Measurements from ENCODE around the gene PRRG1. TPM values are rescaled to one million over a fixed set of nuclear protein-coding genes. Genes with fewer than 3 reads are reported as not detected.
"Not testable (repeated sequence)": the region's sequence is repeated elsewhere in the genome, so short reads cannot be mapped to it uniquely, and the experiment has no call there.

Gene PRRG1
- total RNA-seq, 1 donor from 2014 or later: 28.1 TPM

DNA sequence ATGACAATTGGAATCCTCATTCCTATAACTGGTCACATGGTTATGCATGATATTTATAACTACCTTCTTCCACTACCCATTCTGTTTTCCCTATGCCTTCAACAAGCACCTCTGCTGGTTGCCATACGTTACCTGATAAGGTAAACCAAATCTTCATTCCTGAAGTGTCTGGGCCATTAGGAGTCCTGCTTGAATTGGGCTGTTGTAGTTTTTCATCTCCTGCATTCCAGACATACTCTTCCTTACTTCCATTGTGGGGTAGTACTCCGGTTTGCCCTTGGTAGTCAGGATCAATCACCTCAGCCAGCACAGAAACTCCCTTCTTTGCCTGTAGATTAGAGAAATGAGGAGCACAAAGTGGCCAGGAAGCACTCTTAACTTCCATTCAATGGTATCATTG is 113.2 kb downstream of the PRRG1 start:
- TF ChIP-seq, protein P1, sequence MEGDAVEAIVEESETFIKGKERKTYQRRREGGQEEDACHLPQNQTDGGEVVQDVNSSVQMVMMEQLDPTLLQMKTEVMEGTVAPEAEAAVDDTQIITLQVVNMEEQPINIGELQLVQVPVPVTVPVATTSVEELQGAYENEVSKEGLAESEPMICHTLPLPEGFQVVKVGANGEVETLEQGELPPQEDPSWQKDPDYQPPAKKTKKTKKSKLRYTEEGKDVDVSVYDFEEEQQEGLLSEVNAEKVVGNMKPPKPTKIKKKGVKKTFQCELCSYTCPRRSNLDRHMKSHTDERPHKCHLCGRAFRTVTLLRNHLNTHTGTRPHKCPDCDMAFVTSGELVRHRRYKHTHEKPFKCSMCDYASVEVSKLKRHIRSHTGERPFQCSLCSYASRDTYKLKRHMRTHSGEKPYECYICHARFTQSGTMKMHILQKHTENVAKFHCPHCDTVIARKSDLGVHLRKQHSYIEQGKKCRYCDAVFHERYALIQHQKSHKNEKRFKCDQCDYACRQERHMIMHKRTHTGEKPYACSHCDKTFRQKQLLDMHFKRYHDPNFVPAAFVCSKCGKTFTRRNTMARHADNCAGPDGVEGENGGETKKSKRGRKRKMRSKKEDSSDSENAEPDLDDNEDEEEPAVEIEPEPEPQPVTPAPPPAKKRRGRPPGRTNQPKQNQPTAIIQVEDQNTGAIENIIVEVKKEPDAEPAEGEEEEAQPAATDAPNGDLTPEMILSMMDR (conservative IDR thresholded peaks at IDR 0.05; ENCODE audit: low read depth, low read length): no peak
- H3K4me3 ChIP-seq (ENCODE audit: low read depth, low read length): no peak overlapping the region
- no peak for DNase-seq (ENCODE audit: low read depth)

DNA sequence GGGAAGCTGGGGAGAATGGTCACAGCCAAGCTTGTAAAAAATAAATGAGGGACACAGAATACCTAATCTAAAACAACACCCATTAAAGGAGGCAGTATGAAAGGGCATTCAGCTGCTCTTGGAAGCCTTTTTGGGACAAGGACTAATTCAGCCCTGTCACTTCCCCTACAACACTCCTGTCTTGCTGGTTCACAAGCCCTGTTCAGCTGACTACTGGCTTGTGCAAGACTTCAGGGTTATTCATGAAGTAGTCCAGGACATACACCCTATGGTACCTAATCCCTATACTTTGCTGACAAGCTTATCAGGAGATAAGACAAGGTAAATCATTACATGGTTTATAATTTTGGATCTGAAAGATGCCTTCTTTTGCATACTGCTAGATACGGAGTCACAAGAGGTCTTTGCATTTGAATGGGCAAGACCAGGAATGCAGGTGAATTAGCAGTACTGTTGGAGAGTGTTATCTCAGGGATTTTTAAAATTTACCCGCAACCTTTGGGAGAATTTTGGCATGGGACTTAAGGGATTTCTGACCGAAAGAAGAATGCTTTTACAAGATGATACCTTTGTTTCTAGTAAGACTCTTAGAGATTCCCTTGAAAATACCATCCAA is 119.1 kb downstream of the PRRG1 start:
- TF ChIP-seq, protein P1 (conservative IDR thresholded peaks at IDR 0.05; ENCODE audit: low read depth, low read length): no peak
- no peak overlapping the region for H3K4me3 ChIP-seq (ENCODE audit: low read depth, low read length)
- DNase-seq (ENCODE audit: low read depth): no peak

DNA sequence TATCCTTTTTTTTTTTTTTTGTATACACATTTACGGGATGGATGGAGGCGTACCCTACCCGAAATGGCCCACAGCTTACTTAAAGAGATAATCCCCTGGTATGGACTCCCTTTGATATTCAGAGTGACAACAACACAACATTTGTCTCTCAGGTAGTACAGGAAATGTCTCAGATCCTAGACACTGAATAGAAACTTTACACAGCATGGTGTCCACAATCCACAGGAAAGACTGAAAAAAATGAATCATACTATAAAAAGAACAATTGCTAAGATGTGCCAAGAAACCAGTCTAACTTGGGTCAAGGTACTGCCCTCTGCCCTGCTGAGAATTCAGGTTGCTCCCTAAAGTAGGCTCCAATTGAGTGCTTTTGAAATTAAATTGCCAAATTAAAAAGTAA is 121.5 kb downstream of the PRRG1 start:
- TF ChIP-seq, protein P1 (conservative IDR thresholded peaks at IDR 0.05; ENCODE audit: low read depth, low read length): no peak
- DNase-seq (ENCODE audit: low read depth): no peak
- no peak overlapping the region for H3K4me3 ChIP-seq (ENCODE audit: low read depth, low read length)

DNA sequence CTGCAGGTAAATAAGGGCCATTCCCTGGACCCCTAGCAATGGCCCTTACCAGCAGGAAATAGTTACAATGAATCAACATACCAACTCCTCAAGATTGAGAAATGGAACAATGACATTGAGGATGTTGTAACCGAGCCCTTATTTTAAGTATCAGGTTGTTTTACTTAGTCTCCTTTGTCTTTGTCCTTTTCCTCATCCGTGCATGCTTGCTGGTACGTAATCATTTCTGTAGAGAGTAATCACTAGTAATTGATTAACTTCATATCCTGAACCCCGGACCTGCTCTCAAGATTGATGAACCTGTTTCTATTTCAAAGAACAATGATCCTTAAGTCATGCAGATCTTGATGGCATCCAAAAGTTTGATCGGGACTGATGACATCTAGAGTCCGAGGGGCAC is 123.7 kb downstream of the PRRG1 start:
- peak; percentile 10 for DNase-seq (ENCODE audit: low read depth)
- H3K4me3 ChIP-seq (ENCODE audit: low read depth, low read length): no peak overlapping the region
- TF ChIP-seq, protein P1 (conservative IDR thresholded peaks at IDR 0.05; ENCODE audit: low read depth, low read length): no peak

DNA sequence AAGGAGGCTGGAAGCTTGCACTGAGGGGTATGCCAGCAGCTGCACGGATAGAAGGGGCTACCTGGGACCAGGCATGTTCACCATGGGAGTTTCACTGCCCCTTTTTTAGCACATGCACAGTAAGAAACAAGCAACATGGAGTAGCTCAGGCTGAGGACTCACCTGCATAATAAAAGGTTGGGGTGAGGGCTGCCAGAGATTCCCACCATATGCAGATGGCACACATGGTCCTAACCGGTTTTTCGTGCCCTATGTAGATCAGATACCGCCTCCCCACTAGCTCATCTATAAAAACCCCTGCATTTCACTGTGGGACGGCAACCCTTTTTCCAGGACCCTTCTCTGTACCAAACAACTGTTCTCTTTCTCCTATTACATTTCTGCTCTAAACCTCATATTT is 125.3 kb downstream of the PRRG1 start:
- H3K4me3 ChIP-seq (ENCODE audit: low read depth, low read length): no peak overlapping the region
- TF ChIP-seq, protein P1 (conservative IDR thresholded peaks at IDR 0.05; ENCODE audit: low read depth, low read length): no peak
- no peak for DNase-seq (ENCODE audit: low read depth)

DNA sequence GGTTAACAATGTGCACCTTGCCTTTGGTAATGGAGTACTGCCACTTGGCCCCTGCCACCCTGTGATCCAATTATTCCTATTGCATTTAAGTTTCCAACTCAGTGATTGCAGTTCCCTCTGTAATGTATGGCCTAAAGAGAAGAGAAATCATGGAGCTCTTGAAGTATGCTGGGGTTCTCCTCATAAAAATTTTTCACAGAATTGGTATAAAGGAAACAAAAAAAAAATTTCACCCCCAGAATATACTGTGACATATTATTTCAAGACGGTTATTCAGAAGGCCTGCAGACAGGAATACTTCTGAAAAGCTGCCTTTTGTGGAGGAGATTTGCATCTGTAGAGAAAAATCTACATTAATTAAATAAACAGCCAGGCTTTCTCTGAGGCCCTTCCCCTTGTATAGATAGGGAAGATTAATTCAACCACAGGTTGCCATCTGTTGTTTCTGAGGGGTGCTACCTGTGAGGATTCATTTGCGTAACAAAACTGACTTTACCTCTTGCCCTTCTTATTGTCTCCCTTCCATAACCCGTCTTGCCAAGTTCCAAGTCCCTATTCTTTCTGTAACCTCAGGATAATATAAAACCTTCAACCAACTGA is 127.5 kb downstream of the PRRG1 start:
- no peak overlapping the region for H3K4me3 ChIP-seq (ENCODE audit: low read depth, low read length)
- TF ChIP-seq, protein P1 (conservative IDR thresholded peaks at IDR 0.05; ENCODE audit: low read depth, low read length): no peak
- no peak for DNase-seq (ENCODE audit: low read depth)

DNA sequence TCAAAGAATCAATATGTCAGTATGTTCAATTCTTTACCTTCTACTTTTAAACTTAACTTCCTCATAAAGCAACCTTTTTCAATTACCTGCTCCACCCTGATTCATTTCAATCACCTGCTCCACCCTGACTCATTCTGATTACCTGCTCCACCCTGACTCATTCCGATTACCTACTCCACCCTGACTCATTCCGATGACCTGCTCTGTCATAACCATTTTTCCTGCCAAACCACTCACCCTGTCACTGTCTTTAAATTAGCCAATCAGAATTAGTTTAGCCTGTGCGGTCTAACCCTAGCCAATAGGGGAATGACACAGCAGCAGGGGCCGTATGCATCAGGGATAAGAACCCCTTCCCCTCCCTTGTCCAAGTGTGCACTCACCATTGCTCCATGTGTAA is 135.2 kb downstream of the PRRG1 start:
- H3K4me3 ChIP-seq (ENCODE audit: low read depth, low read length); DNase-seq (ENCODE audit: low read depth): not testable (repeated sequence)
